NCI-H82 treated with DMSO at 0.1 percent for 48 hours (cell line): ENCODE data around the gene CPN2.

Experiments
- DNase-seq: peaks from one replicate; lab custom pipeline; 2025; ENCODE audit not compliant: unreplicated experiment; lab: John Stamatoyannopoulos, UW

The CPN2 gene

GRCh38 chr3:194351080-194351672, at the start of gene CPN2:
CPN2 (minus strand) TSS chr3:194351328; CDS start chr3:194342702, 8,626 bp downstream.
- DNase-seq = no peak

GRCh38 chr3:194399874-194400411, 48.8 kb upstream of the CPN2 start:
- no peak for DNase-seq

- no peak for DNase-seq
Measured at GRCh38 chr3:194399166-194399565, 48.0 kb upstream of the CPN2 start, which contains the start of gene GP5. GP5 (minus strand) TSS chr3:194399266; CDS start chr3:194398282, 984 bp downstream.

- no peak for DNase-seq
Measured at GRCh38 chr3:194397757-194398312, 46.7 kb upstream of the CPN2 start.

GRCh38 chr3:194396859-194397756, 46.0 kb upstream of the CPN2 start:
- DNase-seq = no peak

GRCh38 chr3:194396539-194396858, 45.4 kb upstream of the CPN2 start:
- DNase-seq = no peak

GRCh38 chr3:194395778-194396538, 44.8 kb upstream of the CPN2 start:
- DNase-seq = no peak

- no peak for DNase-seq
Measured at GRCh38 chr3:194395212-194395611, 44.1 kb upstream of the CPN2 start.

- no peak for DNase-seq
Measured at GRCh38 chr3:194392576-194392975, 41.4 kb upstream of the CPN2 start.

GRCh38 chr3:194390835-194391234, 39.7 kb upstream of the CPN2 start:
- DNase-seq = no peak

- no peak for DNase-seq
Measured at GRCh38 chr3:194389269-194389668, 38.1 kb upstream of the CPN2 start.

- DNase-seq = no peak
Measured at GRCh38 chr3:194387926-194388418, 36.8 kb upstream of the CPN2 start.

GRCh38 chr3:194387276-194387675, 36.1 kb upstream of the CPN2 start:
- no peak for DNase-seq

GRCh38 chr3:194386648-194387047, 35.5 kb upstream of the CPN2 start:
- no peak for DNase-seq

- DNase-seq = no peak
Measured at GRCh38 chr3:194386066-194386465, 34.9 kb upstream of the CPN2 start.

- DNase-seq = no peak
Measured at GRCh38 chr3:194384569-194385001, 33.5 kb upstream of the CPN2 start.

GRCh38 chr3:194384156-194384555, 33.0 kb upstream of the CPN2 start:
- no peak for DNase-seq

GRCh38 chr3:194383276-194383940, 32.3 kb upstream of the CPN2 start:
- no peak for DNase-seq

- no peak for DNase-seq
Measured at GRCh38 chr3:194382892-194383223, 31.7 kb upstream of the CPN2 start.

GRCh38 chr3:194382196-194382891, 31.2 kb upstream of the CPN2 start:
- DNase-seq = no peak
